Fibroblast of mammary gland (primary cell): ENCODE results near the gene DNAJC25.
"Not testable (repeated sequence)": the region's sequence is repeated elsewhere in the genome, so short reads cannot be mapped to it uniquely, and the experiment has no call there.

Source experiments
- DNase-seq: peaks from one replicate; pipeline ENCODE4 v3.0.0-alpha.2; 2010; ENCODE audit warnings: low read depth
- H3K4me3 ChIP-seq: 2 replicates; pipeline ENCODE4 v1.5.1; 2011; ENCODE audit warnings: low read depth, mild to moderate bottlenecking, low read length, moderate library complexity; ENCODE audit not compliant: control insufficient read depth
- TF ChIP-seq, protein P1 (sequence below): conservative IDR thresholded peaks from 2 replicates; pipeline ENCODE4 v1.5.1; 2011; ENCODE audit warnings: low read depth, low read length, inconsistent platforms; ENCODE audit not compliant: control insufficient read depth, insufficient read depth

DNAJC25 gene

DNA sequence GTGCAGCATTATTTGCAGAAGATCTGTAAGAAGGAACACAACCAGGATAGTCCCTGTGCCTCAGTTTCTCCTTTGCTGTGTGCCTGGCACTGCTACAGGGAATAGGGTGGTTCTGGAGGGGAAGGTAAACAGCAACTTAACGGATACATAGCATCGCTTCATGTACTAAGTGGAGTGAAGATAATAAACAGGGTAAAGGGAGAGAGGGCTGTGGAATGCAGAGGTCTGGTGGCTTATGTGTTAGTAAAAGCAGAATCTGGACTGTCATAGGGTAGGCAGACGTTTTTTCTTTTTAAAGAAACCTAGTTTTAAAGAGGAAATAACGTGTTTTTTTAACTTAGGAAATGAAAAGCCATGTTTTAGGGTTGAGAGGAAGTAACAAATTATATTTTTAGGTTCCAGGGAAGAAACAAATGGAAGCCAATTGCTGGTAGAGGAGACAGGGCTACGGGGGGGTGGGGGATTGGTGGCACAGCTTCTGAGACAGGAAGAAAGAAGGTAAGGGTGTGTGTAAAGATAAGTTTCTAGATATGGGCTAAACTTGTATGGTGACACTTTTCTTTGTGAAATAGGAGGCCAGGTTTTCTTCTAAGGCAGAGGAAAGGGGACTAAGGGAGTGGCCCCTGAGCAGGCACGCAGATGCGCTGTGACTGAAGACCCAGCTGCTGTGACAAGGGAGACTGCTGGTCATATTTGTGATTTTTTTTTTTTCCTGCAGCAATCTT lies 31.6 kb downstream of the DNAJC25 start:
- peak overlapping the region; percentile 79 for H3K4me3 ChIP-seq
- DNase-seq: peak; percentile 11
- TF ChIP-seq, protein P1, sequence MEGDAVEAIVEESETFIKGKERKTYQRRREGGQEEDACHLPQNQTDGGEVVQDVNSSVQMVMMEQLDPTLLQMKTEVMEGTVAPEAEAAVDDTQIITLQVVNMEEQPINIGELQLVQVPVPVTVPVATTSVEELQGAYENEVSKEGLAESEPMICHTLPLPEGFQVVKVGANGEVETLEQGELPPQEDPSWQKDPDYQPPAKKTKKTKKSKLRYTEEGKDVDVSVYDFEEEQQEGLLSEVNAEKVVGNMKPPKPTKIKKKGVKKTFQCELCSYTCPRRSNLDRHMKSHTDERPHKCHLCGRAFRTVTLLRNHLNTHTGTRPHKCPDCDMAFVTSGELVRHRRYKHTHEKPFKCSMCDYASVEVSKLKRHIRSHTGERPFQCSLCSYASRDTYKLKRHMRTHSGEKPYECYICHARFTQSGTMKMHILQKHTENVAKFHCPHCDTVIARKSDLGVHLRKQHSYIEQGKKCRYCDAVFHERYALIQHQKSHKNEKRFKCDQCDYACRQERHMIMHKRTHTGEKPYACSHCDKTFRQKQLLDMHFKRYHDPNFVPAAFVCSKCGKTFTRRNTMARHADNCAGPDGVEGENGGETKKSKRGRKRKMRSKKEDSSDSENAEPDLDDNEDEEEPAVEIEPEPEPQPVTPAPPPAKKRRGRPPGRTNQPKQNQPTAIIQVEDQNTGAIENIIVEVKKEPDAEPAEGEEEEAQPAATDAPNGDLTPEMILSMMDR: no peak

DNA sequence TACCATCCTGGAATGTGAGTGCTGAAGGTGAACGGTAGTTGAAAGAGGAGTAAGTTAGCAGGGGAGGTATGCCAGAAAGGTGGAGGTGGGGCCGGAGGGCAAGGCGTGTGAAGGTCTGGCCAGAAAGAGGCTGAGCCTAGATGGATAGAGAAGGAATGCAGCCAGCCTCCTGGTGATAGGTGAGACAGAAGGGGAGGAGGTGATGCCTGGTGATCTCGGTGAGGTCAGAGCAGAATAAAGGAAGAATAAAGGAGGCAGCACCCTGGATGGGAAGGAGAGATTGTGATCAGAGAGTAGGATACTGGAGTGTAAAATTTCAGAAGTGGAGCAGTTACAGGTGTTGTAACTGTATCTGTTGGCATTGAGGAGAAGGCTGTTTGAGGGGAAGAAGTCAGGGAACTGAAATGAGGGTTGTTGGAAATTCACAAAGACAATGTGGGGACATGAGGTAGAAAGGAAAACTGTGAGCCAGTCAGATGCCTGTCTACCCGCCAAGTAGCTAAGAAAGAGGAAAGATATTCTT lies 32.2 kb downstream of the DNAJC25 start:
- no peak overlapping the region for H3K4me3 ChIP-seq
- TF ChIP-seq, protein P1: no peak
- no peak for DNase-seq

DNA sequence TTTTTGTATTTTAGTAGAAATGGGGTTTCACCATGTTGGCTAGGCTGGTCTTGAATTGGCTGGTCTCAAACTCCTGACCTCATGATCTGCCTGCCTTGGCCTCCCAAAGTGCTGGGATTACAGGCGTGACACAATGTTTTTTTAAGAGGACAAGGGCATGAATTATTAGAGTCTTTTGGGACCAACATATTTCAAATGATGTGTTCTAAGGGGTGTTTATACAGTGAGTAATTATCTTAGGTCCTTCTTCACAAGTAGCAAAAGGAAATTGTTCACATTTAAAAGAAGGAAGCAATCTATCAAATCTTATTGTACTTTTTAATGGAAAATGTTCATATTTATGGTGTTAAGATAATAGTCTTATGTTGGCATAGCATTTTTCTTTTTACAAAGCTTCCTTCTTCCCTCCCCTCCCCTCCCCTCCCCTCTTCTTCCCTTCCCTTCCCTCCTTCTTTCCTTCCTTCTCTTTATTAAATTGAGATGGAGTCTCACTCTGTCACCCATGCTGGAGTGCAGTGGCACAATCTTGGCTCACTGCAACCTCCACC lies 37.0 kb downstream of the DNAJC25 start:
- TF ChIP-seq, protein P1: no peak
- no peak overlapping the region for H3K4me3 ChIP-seq
- DNase-seq: peak; percentile 51

DNA sequence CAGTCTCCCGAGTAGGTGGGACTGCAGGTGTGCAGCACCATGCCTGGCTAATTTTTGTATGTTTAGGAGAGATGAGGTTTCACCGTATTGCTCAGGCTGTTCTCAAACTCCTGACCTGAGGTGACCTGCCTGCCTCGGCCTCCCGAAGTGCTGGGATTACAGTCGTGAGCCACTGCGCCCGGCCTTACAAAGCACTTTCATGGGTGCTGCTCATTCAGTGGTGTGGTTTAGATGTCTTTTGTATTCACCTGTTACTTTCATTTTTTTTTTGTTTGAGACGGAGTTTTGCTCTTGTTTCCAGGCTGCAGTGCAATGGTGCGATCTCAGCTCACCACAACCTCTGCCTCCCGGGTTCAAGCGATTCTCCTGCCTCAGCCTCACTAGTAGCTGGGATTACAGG lies 37.5 kb downstream of the DNAJC25 start:
- not testable (repeated sequence) for H3K4me3 ChIP-seq, DNase-seq

DNA sequence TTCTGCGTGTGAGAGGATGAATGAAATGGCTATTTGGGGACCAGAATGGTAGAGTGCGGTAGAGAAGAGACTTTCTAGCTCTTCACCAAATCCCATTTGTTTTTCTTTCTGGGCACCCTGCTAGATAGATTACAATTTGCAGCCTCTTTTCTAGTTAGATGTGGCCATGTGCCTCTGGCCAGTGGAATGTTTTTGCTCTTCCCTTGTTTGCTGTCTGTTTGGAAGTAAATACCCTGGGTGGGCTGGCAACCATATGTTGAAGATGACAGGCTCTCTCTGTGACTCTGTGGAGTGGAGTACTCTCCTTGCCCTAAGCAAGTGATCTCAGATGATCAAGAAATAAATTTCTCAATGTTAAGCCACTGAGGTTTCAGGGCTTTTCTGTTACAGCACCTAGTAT lies 43.2 kb downstream of the DNAJC25 start:
- DNase-seq: no peak
- H3K4me3 ChIP-seq: no peak overlapping the region
- TF ChIP-seq, protein P1: no peak

DNA sequence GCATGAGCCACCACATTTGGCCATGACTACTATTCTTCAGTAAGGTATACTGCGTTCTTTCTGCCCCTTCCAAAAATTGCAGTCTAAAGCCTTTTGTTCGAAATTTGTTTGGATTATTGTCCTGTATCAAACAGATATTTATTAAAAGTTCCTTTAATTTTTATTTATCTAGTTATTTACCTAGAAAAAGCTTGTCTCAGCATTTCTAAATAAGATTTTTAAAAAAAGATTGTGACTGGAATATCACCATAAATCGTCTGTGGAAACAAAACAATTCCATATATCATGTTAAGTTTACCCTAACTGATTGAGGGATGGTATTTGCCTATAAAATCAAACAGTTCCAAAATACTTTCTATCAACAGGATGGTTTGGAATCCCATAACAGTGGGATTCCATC lies 45.0 kb downstream of the DNAJC25 start:
- TF ChIP-seq, protein P1: no peak
- DNase-seq: no peak
- H3K4me3 ChIP-seq: no peak overlapping the region

DNA sequence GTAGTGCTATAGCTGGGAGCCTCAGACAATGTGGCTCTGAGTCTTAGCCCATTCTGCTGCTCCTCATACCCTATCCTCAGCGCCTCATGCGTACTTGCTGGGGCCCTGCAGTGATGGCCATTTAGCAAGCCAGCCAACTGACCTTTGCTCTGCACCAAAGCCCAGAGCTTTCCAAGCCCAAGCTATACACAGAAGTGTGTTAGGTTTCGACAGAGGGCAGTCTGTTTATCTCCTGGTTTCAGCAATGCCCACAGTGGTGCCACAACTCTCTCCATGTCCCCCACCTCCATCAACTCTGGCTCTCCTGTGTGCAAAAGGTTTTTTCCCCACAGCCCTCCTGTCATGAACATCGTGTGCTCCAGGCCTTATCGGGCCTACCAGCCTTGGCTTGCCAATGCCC lies 47.2 kb downstream of the DNAJC25 start:
- no peak for DNase-seq
- no peak overlapping the region for H3K4me3 ChIP-seq
- TF ChIP-seq, protein P1: no peak
